ENCODE results near the gene MOK.

MOK gene

GRCh38 chr14:102200690-102201352, 104.1 kb downstream of the MOK start:
- TF ChIP-seq, protein P1, sequence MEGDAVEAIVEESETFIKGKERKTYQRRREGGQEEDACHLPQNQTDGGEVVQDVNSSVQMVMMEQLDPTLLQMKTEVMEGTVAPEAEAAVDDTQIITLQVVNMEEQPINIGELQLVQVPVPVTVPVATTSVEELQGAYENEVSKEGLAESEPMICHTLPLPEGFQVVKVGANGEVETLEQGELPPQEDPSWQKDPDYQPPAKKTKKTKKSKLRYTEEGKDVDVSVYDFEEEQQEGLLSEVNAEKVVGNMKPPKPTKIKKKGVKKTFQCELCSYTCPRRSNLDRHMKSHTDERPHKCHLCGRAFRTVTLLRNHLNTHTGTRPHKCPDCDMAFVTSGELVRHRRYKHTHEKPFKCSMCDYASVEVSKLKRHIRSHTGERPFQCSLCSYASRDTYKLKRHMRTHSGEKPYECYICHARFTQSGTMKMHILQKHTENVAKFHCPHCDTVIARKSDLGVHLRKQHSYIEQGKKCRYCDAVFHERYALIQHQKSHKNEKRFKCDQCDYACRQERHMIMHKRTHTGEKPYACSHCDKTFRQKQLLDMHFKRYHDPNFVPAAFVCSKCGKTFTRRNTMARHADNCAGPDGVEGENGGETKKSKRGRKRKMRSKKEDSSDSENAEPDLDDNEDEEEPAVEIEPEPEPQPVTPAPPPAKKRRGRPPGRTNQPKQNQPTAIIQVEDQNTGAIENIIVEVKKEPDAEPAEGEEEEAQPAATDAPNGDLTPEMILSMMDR (IDR thresholded peaks at IDR 0.05; ENCODE audit: low read depth, low read length), result no peak
- H3K4me3 ChIP-seq (ENCODE audit: low read depth, low read length), result no peak overlapping the region
- in situ Hi-C loops (cut with HindIII; ENCODE audit: low sequenced_read_pairs), result no loop called here
- DNase-seq (ENCODE audit: low read depth, low spot score), result no peak

- TF ChIP-seq, protein P1 (IDR thresholded peaks at IDR 0.05; ENCODE audit: low read depth, low read length), result no peak
- no peak overlapping the region for H3K4me3 ChIP-seq (ENCODE audit: low read depth, low read length)
- in situ Hi-C loops (cut with HindIII; ENCODE audit: low sequenced_read_pairs), result no loop called here
Measured at GRCh38 chr14:102197317-102197853, 107.6 kb downstream of the MOK start.

DNA sequence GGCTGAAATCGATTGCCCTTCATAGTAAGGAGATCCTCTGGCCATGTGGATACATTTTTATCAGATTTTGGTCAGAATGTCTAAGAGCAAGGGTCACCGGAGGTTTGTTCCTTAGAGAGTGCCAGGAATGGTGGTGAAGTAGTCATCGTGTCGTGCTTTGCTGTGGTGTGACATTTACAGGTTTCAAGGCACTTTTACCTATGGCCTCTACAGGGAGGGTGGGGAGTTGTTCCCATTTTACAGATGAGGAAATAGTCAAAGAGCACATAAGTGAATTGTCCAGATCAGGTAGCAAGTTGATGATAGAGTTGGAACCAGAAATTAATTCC, 108.1 kb downstream of the MOK start:
- TF ChIP-seq, protein P1 (IDR thresholded peaks at IDR 0.05; ENCODE audit: low read depth, low read length), result no peak

More at GRCh38 chr14:102197317-102197853, 107.6 kb downstream of the MOK start:
- no peak for DNase-seq (ENCODE audit: low read depth, low spot score)

DNA sequence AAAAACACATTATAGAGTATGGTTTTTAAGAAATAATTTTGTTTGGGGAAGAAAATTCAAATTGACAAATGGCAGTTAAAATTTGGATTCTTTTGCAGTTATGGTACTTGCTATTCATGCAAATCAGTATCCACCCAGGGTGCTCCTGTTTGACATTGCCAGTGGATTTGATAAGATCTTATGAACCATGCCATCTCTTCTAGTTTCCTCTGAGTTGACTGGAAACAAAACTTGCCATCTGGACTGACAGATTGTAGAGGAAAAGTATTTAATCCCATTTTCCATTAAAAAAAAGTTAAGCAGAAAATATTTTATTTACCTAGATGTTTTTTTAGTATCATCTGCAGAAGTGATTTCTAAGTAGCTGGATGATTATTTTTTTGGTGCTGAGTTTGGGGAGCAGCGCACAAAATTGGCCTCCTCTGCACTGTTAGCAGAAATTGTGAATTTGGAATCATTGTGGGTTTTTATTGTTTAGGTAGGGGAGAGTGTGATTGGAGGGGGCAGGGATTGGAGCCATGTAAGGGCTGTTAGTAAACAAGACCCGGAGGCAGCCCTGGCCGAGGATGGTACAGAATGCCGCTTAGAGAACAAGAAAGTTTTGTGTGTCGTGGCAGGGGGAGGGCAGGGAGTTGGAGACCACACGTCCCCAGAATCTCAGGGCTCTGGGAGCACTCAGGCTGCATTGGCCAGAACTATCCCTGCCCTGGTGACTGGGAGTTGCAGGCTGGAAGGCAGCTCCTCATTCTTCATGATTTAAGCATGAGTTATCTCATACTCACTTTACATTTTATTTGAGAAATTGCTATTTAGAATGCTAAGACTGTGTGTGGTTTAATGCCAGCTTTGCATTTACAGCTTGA, 108.7 kb downstream of the MOK start:
- H3K4me3 ChIP-seq (ENCODE audit: low read depth, low read length), result no peak overlapping the region
- no peak for DNase-seq (ENCODE audit: low read depth, low spot score)
- TF ChIP-seq, protein P1 (IDR thresholded peaks at IDR 0.05; ENCODE audit: low read depth, low read length), result no peak
- in situ Hi-C loops (cut with HindIII; ENCODE audit: low sequenced_read_pairs), result no loop called here

More for the DNA sequence above, 108.1 kb downstream of the MOK start:
- no peak for DNase-seq (ENCODE audit: low read depth, low spot score)
- no peak overlapping the region for H3K4me3 ChIP-seq (ENCODE audit: low read depth, low read length)
- in situ Hi-C loops (cut with HindIII; ENCODE audit: low sequenced_read_pairs), result no loop called here

- no peak for DNase-seq (ENCODE audit: low read depth, low spot score)
- in situ Hi-C loops (cut with HindIII; ENCODE audit: low sequenced_read_pairs), result no loop called here
- H3K4me3 ChIP-seq (ENCODE audit: low read depth, low read length), result no peak overlapping the region
- TF ChIP-seq, protein P1 (IDR thresholded peaks at IDR 0.05; ENCODE audit: low read depth, low read length), result no peak
Measured at GRCh38 chr14:102195446-102195845, 109.5 kb downstream of the MOK start.

- in situ Hi-C loops (cut with HindIII; ENCODE audit: low sequenced_read_pairs), result no loop called here
- TF ChIP-seq, protein P1 (IDR thresholded peaks at IDR 0.05; ENCODE audit: low read depth, low read length), result no peak
- no peak overlapping the region for H3K4me3 ChIP-seq (ENCODE audit: low read depth, low read length)
- DNase-seq (ENCODE audit: low read depth, low spot score), result no peak
Measured at GRCh38 chr14:102194856-102195255, 110.1 kb downstream of the MOK start.
